GM06990 (cell line): ENCODE data around the gene GLIS2.
"Not testable (repeated sequence)": the region's sequence is repeated elsewhere in the genome, so short reads cannot be mapped to it uniquely, and the experiment has no call there.

Experiments
- DNase-seq: peaks from one replicate; pipeline ENCODE4 v3.0.0-alpha.2; 2011; ENCODE audit not compliant: insufficient read length; ENCODE audit errors: extremely low read depth
- H3K27me3 ChIP-seq: replicated peaks from 2 replicates; pipeline ENCODE4 v1.6.0; 2011; ENCODE audit warnings: low read length; ENCODE audit not compliant: control insufficient read depth, insufficient read depth
- H3K36me3 ChIP-seq: 2 replicates; pipeline ENCODE4 v1.5.1; 2011; ENCODE audit warnings: low read length; ENCODE audit not compliant: control insufficient read depth, insufficient read depth
- H3K4me3 ChIP-seq: replicated peaks from 2 replicates; pipeline ENCODE4 v1.5.1; 2011; ENCODE audit warnings: low read depth, mild to moderate bottlenecking, control low read depth, low read length
- CTCF ChIP-seq: IDR thresholded peaks from 2 replicates; pipeline ENCODE4 v1.5.1; 2011; ENCODE audit warnings: low read length, control low read depth, mild to moderate bottlenecking, inconsistent platforms; ENCODE audit not compliant: insufficient read depth, poor library complexity, severe bottlenecking

Gene GLIS2

GRCh38 chr16:4339909-4340308 lies 24.0 kb downstream of the GLIS2 start:
- DNase-seq, result no peak
- no peak for TF ChIP-seq CTCF
- Histone ChIP-seq H3K4me3 (no peak overlapping the region), H3K27me3 (no peaks in the 10 kb centered on the region), H3K36me3 (peaks cover 20% of the 10 kb centered on the region)

- no peaks in the 10 kb centered on the region for H3K27me3 ChIP-seq
- no peak for DNase-seq
- TF ChIP-seq CTCF, result no peak
- peaks cover 20% of the 10 kb centered on the region for H3K36me3 ChIP-seq
- no peak overlapping the region for H3K4me3 ChIP-seq
These were observed 24.6 kb downstream of the GLIS2 start for GRCh38 chr16:4340443-4340842.

- Histone ChIP-seq H3K4me3 (no peak overlapping the region), H3K27me3 (no peaks in the 10 kb centered on the region), H3K36me3 (peaks cover 20% of the 10 kb centered on the region)
- no peak for TF ChIP-seq CTCF
- no peak for DNase-seq
These were observed 25.4 kb downstream of the GLIS2 start for GRCh38 chr16:4341250-4341649.

GRCh38 chr16:4342866-4343744 lies 27.2 kb downstream of the GLIS2 start:
- H3K27me3 ChIP-seq, result no peaks in the 10 kb centered on the region
- no peak overlapping the region for H3K4me3 ChIP-seq
- no peak for DNase-seq
- no peak for TF ChIP-seq CTCF
- peaks cover 25% of the 10 kb centered on the region for H3K36me3 ChIP-seq

GRCh38 chr16:4344300-4344982 lies 28.6 kb downstream of the GLIS2 start:
- not testable (repeated sequence) for H3K27me3 ChIP-seq, DNase-seq, H3K4me3 ChIP-seq
- H3K36me3 ChIP-seq, result peaks cover 23% of the 10 kb centered on the region
